Hematopoietic multipotent progenitor cell treated with erythropoietin and hydrocortisone succinate and interleukin-3 and kit ligand, for 15 days (in vitro differentiated cells): ENCODE results near the gene ACTN4.

ENCODE experiments used
- DNase-seq: peaks from one replicate; pipeline ENCODE4 v3.0.0-alpha.2; 2015; ENCODE audit warnings: low spot score

The ACTN4 gene

DNA sequence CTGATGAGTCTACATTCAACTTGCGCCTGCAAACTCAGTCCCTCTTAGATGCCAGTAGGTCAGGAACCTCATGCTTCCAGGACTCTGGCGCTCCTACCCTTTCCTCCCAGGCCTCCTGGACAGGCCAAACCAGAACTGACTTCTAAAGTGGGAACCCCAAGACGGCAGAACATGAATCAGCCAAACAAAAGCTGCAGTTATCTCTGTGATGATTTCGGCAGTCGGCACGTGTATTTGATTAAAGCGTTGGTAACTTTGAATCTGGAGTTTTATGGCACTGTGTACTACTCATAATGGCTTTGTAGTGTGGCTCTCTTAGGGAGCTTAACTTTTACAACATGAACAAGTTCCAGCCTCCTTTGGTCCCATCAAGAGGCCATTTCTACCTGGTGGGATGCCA, 13.7 kb downstream of the ACTN4 start:
- no peak for DNase-seq

DNA sequence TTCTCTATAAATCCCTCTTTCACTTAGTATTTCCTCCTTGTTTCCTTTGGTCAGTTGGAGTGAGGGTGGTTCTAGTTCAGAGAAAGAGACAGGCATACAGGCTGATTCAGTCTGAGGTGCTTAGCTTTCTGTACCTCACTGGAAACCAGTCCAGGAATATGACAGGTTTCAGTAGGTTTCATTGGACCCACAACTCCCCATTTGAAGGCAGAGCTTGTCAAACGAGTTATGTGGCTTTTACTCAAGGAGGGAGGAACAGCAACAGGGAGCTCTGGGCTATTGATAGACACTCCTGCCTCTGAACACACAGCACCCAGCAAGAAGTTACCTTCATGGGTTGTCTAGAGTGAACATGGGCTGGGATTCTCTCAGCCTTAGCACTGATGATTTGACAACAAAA, 14.5 kb downstream of the ACTN4 start:
- no peak for DNase-seq

DNA sequence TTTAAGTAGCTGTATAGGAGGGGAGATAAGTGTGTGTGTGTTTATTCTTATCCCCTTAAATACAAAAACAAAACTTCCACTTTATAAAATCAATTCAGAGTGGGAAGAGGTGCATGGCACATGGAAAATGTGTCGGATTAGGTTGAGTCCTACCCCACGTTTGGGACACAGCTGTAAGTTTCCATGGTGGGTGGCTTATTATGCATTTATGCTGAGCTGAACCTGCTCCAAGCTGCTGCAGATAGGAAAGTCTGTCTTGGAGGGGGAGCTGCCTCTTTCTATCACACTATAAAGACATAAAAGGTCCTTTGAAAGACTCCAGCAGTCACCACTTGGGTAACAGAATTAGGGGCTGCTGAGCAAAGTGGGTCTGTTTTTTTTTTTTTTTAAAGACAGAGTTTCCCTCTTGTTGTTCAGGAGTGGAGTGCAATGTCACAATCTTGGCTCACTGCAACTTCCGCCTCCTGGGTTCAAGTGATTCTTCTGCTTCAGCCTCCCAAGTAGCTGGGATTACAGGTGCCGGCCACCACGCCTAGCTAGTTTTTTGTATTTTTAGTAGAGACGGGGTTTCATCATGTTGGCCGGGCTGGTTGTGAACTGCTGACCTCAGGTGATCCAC, 15.2 kb downstream of the ACTN4 start:
- DNase-seq, result no peak

DNA sequence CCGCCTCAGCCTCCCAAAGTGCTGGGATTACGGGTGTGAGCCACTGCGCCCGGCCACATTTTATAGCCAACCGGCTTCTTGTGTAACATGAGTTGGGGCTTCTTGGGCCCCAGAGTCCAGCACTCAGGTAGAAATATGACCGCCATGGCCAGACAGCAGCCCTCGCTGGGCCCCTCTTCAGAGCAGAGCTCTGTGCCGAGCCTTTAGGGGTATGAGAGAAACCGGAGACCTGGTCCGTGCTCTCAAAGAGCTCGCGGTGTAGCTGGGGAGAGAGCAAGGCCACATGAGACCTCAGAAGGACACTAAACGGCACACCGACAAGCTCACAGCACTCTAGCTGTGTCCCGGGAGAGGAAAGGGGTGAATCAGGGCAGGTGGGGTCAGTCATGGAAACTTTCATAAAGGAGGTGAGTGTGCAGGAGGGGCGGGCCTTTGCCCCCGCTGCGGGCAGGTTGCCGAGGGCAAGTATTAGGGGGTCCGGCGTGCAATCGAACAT, 15.8 kb downstream of the ACTN4 start:
- DNase-seq, result no peak

DNA sequence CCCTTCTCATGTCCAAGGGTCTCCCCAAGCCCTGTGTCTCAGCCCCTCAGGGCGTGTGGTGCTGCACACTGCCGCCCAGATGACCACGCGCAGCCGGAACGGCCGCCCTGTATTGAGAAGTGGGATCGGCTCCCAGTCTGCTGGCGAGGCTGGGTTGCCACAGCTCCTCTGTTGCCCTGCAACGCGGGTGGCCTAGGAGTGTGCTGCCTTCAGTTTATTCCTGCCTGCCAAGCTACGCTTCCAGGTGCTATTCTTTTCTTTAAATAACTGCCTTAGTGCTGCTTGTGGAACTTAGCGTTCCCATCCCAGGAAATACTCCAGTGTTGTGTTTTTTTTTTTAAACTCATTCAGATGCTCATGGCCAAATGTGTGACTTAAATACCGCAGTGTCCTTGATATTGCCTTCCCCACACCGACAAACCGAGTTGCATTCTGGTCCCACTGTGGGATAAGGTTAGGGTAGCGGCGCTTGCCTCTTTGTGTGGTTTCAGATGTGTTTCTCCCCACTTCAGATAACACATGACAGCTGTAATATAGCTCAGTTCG, 16.6 kb downstream of the ACTN4 start:
- DNase-seq, result no peak

DNA sequence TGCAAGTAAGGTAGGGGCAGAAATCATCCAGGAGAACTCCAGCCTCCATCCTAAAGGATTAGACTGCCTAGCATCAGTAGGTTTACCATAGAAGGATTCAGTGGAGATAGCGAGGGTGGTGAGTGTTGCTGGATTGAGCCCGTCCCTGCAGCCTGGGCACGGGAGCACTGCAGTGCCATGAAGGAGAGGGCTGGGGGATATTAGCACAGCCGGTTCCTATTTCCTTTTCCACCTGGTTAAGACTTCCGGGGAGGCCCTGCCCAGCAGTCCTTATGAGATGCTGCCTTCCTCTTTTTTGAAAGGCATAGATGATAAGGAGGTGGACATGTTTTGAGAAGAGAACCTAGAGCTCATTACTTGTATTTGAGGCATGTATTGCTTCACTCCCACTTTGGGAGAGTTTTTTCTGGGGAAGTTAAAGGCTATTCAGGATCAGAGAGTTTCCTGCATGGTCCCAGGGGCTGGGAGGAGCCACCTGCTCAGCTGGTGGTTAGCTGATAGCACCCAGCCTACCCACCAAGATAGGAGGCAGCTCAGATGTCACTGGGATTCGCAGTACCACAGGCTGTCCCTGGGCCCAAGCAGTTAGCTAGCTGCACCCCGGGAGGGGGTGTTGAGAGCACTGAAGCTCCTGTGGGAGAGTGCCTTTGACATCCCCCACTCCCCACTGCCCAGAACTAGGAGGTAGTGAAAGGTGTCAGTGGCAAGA, 17.2 kb downstream of the ACTN4 start:
- peak; percentile 74 for DNase-seq

DNA sequence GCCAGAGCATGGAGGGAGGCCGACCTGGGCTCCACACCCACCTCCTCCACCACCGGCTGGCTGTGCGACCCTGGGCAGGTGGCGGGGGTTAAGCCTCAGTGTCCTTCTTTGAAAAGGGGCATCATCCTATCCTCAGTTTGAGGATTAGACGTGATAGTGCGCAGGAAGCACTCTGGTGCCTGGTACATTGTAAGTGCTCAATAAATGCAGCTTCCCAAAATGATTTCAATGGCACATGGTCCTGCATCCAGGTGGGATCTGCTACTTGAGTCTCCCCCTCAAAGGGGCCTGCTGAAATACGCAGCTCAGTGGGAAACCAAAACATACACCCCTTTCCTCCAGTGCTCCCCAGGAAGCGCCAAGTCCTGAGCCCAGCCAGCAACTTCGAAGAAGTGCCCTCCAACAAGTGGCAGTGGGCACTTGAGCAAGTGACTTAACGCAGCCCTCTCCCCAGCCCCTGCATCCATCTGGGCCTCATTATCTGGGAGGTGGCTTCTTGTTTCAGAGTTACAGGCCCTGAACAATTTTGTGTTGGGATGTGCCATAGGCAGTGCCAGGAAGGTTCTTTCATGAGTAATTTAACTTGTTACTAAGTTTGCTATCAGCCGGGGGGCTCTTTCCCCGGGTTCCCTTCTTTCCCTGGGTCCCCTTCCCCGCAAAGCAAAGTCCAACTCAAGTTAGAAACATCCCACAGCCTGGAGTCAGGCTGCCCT, 17.9 kb downstream of the ACTN4 start:
- DNase-seq, result no peak

DNA sequence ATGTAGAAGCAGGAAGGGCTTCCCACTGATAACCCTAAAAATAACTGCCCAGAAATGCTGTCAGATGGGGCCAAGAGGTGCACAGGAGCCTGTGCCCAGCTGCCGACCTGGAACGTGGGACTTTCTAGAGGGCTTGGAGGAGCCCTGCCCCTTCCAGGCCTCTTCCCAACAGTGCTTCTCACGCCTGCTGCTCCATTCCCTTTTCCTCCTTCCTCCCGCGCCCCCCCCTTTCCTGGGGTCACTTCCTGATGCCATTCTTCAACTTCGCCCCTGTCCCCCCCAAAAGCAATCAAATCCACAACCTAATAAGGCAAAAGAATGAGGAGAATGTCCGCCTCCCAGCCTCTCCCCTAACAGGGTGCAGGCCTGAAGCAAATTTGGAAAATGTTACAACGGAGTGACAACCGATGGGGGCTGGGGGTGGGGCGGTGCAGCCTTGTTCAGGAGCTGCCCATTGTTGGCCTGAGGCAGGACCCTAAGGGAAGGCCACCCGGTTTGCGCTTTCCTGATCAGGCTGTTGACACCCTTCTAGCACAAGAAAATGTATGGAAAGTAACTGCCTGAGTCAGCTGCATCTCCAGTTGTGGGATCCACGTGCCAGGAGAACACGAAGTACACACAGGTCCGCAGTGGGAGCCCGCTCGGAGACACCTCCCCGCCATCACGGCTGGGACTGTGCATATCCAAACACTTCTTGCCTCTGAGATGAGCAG, 18.7 kb downstream of the ACTN4 start:
- no peak for DNase-seq

DNA sequence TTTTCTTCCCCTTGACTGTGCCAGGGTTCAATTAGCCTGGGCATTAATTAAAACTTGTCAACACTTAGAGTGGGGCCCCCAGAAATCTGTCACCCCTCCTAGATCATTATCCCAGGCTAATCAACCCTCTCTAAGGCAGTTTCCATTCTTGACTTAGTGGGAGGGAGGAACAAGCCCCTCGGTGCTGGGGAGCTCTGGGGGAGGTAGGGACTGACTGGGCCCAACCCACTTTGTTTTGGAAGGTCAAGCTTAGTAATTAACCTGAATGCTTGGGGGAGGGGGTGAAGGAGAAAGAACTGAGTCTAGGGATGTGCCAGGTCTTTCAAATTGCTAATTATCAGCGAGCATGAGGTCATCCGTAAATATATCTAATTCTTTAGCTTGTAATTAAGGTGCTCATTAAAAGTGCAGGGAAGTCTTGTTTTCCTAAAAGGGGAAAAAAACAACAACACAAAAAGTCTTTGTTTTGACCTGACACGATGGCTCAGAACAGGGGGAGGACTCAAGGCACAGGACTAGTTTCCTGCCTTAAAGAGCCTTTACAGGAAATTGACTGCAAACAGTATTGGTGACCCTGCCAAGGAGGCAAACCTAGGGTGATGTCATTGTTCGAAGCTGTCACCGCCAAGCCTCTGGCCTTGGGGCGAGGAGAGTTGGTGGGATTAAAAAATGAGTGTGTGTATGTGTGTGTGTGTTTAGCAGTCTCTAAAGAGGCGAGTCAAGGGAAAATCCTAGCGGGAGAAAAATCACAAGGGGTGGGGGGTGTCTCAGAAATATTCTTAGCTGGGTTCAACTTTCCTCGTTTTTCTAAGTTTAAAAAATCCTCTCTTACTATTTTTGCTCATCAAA, 19.4 kb downstream of the ACTN4 start:
- peak; percentile 45 for DNase-seq

DNA sequence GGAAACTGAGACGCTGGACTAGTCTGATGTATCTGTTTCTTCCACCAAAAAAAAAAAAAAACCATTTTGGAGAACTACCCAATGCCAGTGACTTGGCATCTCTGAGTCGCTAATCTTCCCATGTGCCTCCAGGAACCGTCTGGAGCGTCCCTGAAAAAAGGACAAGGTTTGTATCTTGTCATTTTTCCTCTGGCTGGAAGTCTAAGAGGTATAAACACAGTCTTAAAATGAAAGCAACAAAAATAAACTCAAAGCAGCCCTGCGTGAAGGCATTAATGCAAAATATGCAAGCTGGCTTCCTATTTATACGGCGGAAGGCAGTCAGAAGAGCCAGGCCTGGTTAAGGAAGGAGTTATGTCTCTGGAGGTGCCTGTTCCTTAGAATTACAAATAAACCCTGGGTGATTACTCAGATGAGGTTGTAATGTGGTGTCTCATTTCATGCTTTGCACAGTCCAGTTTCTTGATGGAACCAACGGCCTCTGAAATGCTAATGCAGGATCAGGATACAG, 20.3 kb downstream of the ACTN4 start:
- peak; percentile 49 for DNase-seq

DNA sequence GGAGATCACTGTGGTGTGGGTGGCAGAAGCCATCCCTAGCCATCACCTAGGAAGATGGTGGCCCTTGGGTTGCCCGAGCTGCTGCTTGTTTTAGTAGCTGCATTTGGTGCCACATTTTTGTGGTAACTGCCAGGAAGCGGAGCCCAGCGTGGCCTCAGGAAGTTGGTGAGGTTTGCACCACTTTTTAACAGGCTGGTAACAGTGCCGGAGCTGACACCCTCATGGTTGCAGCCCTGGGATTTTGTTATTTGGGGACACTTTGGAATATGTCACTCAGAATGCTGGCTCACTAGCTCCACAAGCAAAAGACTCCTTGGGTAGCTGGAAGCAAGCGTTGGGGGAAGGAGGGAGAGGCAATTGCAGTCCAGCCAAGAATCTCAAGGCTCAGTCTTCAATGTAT, 22.1 kb downstream of the ACTN4 start:
- DNase-seq, result no peak

DNA sequence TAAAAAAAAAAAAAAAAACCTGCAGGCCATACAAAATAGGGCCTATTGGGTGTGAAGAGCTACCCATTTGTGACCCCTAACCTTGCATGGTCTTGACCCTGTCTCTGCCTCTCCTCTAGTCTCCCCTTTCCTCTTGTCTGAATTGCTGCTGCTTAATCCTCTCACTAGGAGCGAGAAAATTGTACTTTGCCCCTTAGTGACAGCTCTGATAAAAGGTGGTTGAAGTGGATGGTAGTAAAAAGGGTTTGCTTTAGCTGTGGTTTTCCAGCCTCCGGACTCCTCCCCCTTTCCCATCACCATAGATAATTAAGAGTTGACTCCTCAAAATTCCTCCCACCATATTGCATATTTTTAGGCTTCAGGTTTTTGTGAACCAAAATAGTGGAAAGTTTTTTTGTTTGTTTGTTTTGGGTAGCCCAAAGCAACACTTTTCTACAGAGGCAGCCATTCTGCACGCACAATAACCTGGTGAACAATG, 23.5 kb downstream of the ACTN4 start:
- no peak for DNase-seq

DNA sequence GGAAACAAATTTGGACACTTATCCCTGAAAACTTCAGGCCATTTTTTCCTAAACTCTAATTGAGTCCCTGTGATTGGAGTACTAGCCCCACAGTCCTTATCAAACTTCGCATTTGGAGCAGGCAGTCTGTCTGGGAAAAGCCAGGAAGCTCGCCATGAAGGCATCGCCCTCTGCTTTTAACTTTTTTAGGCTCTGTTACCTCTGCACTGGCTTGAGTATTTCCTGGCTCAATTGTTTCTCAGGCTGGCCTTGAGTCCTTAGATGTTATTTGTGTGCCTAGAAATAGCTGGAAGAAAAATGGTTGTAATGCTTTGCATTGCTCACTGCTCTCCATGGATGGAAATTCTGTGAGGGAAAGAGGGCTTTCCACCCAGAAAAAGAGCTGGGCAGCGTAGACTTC, 24.2 kb downstream of the ACTN4 start:
- DNase-seq, result no peak

DNA sequence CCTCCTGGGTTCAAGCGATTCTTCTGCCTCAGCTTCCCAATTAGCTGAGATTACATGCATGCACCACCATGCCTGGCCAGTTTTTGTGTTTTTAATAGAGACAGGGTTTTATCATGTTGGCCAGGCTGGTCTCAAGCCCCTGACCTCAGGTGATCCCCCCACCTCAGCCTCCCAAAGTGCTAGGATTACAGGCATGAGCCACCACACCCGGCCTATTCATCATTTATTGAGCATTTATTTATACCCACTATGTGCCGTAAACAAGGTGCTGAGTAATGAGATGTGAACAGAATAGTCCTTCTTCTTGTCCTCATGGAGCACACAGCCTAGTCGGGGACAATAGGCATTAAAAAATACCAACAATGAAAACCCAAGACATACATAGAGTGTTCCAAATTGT, 25.6 kb downstream of the ACTN4 start:
- no peak for DNase-seq

DNA sequence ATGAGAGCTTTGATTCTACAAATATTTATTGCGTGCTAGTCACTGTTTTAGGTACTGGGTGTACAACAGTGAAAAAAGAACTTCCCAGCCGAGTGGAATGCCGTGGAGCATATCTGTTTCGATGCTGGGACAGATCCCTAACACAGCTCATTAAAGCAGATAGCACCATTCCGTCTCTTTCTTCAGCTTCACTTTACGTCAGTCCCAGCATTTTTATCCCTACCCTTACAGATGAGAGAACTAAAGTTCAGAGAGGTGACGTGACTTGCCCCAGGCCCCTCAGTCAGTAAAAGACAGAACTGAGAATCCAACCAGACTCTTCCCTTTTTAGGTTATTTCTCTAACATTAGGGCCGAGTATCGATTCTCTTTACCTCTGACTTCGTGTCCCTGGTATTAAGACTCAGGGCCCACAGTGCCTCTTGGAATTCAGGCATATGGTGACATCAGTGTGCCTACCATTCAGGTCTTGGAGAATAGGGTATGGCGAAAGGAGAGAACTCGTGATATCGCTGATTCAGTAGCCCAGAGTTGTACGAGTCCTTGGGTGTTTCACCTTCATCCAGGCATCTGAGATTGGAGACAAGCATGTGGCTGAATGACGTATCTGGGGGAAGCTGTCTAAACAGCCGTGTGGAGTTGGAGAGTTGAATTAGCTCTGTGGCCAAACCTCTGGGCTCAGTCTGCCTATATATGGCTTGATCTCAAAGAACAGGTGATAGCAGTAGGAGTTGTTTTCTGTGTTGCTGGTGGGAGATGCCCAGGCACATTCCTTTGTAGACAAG, 27.1 kb downstream of the ACTN4 start:
- no peak for DNase-seq

DNA sequence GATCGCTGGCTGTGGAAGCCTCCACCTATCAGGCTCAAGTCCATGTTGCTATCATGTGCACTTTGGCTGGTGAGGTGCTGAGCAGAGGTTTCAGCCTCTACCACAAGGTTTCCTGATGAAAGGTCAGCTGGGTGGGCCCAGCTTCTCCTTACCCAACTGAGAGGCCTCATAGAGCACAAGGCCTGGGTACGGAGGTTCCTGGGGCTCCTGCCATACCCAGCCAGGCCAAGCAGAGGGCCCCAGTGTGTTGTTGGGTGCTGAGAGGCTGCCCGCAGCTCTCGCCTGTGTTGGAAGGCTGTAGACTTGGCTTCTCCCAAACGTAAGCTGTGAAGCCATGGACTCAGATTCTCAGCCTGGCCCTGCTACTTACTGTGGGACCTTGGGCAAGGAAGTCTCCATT, 28.2 kb downstream of the ACTN4 start:
- peak; percentile 50 for DNase-seq

DNA sequence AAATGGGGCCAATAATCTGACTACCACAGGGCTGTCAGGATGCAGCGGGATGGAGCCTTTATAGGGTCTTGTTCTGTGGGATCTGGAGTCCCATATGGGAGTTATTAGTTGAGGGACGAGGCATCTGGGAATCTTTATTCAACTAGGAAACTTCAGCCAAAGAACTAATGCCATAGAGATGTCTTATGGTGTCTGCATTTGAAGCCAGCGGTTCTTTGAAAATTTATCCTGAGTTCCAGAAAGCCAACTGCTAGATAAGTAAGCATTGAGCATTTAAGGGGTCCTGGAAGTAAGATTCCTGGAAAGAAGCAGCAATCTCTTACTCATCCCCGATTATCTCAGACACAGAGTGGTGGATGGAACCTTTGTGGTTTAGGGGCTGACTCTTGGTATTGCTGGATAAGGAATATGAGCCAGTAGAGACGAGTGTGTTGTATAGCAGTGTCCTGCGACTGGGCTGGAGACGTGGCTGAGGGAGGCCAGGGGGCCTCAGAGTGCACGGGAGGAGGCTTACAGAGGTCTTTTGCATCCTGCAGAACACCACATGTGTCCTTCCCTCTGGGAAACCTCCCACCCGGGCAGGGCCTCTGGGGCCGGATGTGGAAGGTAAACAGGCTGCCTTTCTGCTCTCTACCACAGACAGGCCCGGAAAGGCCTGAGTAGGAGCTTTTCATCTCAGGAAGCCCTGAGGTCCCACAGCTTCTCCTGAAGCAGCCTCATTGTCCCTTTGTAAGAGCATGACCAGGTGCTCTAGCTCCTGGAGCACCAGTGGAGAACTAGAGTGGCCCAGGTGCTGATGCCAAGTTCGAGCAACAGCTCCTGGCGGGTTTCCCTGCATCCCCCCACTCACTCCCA, 28.8 kb downstream of the ACTN4 start:
- peak; percentile 59 for DNase-seq

DNA sequence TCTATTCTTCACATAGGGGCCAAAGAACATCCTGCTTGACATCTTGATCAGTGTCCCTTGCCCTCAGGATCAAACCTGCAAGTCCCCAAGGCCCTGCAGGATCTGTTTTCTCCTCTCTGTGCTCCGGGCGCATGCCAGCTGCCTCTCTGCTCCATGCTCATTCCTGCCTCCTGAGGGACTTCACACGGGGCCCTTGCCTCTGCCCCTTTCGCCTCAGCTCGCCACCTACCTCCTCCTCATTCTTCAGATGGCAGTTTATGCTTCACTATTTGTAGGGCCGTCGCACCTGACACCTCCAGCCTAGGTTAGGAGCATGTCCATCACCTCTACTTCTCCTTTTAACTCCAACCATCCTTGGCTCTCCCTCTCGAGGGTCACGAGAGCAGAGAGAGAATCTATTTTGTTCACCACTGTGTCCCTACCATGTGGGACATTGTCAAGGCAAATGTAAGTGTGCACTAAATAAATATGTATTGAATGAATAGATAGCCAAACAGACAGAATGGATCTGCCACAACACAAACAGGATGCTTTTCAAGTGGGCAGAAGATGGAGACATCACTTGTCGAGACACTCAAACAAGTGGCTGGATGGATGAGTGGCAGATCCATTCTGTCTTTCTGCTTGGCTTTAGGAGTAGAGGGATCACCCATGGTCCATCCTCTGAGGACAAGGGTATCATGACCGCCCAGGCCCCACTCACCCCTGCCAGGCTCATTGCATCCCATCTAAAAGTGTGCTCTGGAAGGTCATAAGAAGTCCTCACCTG, 29.6 kb downstream of the ACTN4 start:
- DNase-seq, result no peak
